HG02571 (cell line): ENCODE measurements around the gene TEX52.

Experiments
- ATAC-seq: cut with Tn5 transposase; IDR thresholded peaks from one replicate; pipeline ENCODE4 v1.9.1; 2021; ENCODE audit warnings: mild to moderate bottlenecking, moderate library complexity; ENCODE audit not compliant: unreplicated experiment

TEX52 gene

DNA sequence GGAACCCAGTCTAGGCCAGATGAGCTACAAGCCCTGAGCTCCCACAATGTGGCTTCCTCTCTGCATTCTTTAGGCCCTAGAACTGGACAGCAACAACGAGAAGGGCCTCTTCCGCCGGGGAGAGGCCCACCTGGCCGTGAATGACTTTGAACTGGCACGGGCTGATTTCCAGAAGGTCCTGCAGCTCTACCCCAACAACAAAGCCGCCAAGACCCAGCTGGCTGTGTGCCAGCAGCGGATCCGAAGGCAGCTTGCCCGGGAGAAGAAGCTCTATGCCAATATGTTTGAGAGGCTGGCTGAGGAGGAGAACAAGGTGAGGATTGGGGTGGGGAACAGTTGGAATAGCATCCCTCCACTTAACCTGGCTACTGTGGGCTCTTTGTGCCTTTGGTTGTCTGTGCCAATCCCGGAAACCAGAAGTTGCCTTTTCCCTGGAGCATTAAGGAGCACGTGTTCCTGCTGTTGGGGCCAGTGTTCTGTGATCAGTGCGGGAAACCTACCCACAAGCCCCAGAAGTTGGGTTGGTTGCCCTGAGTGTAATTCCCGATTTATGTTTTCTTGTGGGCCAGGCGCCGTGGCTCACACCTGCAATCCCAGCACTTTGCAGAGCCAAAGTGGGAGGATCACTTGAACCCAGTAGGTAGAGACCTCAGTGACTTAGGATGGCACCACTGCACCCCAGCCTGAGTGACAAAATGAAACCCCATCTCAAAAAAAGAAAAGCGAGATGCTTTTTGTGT lies 55.6 kb downstream of the TEX52 start:
- ATAC-seq: no peak

DNA sequence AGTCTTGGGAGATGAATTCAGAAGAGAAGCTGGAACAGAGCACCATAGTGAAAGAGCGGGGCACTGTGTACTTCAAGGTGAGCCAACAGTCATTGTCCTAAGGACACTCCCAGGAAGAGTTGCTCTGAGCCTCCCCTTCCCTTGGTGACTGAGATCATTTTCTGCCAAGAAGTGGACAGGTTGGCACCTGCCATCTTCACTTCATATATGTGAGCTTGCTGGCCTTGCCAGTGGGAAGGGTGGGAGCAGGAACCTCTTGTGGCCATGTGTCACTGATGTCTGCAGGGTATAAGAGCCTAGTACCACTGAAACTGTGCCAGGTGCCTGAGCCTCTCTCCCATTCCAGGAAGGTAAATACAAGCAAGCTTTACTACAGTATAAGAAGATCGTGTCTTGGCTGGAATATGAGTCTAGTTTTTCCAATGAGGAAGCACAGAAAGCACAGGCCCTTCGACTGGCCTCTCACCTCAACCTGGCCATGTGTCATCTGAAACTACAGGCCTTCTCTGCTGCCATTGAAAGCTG lies 56.7 kb downstream of the TEX52 start:
- ATAC-seq: no peak
